ENCODE results near the gene XKR8. TPM values are rescaled to one million over a fixed set of nuclear protein-coding genes. Genes with fewer than 3 reads are reported as not detected.
"Not testable (repeated sequence)": the region's sequence is repeated elsewhere in the genome, so short reads cannot be mapped to it uniquely, and the experiment has no call there.

The XKR8 gene
- total and polyA plus RNA-seq, 8 donors, result 7.9 to 10.3 (median 8.5) TPM

DNA sequence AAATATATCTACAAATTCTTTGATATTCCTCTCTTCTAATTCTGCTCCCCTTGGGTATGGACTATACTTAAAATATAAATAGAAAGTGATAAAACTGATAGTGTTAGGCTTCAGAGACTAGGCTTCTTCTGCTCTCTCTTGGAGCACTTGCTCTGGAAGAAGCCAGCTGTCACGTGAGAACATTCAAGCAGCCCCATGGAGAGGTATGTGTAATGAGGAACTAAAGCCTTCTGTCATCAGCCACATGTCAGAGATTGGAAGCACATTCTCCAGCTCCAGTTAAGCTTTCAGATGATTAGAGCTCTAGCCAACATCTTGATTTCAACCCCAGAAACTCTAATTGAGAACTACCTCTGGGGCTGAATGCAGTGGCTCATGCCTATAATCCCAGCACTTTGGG lies 34.3 kb downstream of the XKR8 start:
- peaks cover 0 to 33% of the 10 kb centered on the region in 2 donors for H3K4me1 ChIP-seq
- ATAC-seq (peak; percentile 63), DNase-seq (no peak)
- H3K27me3 ChIP-seq, result no peaks in the 10 kb centered on the region
- TF ChIP-seq, protein P1, sequence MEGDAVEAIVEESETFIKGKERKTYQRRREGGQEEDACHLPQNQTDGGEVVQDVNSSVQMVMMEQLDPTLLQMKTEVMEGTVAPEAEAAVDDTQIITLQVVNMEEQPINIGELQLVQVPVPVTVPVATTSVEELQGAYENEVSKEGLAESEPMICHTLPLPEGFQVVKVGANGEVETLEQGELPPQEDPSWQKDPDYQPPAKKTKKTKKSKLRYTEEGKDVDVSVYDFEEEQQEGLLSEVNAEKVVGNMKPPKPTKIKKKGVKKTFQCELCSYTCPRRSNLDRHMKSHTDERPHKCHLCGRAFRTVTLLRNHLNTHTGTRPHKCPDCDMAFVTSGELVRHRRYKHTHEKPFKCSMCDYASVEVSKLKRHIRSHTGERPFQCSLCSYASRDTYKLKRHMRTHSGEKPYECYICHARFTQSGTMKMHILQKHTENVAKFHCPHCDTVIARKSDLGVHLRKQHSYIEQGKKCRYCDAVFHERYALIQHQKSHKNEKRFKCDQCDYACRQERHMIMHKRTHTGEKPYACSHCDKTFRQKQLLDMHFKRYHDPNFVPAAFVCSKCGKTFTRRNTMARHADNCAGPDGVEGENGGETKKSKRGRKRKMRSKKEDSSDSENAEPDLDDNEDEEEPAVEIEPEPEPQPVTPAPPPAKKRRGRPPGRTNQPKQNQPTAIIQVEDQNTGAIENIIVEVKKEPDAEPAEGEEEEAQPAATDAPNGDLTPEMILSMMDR (IDR thresholded peaks at IDR 0.05), result no peak
- intact Hi-C loops (cut with DNase I), result no loop called here
- H3K27ac ChIP-seq, result peak overlapping the region in 1 of 2 donors; percentile 70
- no peaks in the 10 kb centered on the region for H3K9me3 ChIP-seq
- peaks cover 0 to 80% of the 10 kb centered on the region in 2 donors for H3K36me3 ChIP-seq
- H3K4me3 ChIP-seq, result no peak overlapping the region

DNA sequence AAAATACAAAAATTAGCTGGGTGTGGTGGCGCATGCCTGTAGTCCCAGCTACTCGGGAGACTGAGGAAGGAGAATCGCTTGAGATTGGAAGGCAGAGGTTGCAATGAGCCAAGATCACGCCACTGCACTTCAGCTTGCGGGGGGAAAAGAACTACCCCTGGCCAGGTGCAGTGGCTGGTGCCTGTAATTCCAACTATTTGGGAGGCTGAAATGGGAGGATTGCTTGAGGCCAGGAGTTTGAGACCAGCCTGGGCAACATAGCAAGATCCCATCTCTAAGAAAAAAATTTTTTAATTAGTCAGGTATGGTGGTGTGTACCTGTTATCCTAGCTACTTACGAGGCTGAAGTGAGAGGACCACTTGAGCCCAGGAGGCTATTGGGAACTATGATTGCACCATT lies 34.8 kb downstream of the XKR8 start:
- Histone ChIP-seq H3K27ac (peak overlapping the region in 1 of 2 donors; percentile 70), H3K36me3 (peaks cover 0 to 80% of the 10 kb centered on the region in 2 donors)
- intact Hi-C loops (cut with DNase I), result not testable (repeated sequence)

DNA sequence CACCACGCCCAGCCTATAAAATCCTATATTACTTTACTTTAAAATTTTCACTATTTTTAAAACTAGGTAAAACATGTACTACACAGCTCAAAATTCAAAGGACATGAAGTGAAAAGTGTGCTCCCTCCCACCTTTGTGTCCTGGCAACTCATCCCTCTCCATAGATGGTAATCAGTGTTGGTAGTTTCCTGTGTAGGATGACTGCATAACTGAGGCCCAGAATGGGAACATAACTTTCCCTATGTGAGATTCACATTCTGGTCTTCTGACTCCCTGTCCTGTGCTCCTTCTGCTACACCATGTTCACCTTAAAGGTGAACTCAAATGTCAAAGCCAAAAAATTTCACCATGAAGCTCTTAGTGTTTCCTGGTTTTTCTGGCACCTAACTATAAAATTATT lies 39.3 kb downstream of the XKR8 start:
- Histone ChIP-seq H3K27ac (no peak overlapping the region), H3K4me3 (no peak overlapping the region), H3K27me3 (no peaks in the 10 kb centered on the region), H3K36me3 (peaks cover 5 to 96% of the 10 kb centered on the region in 2 donors), H3K4me1 (peaks cover 0 to 8% of the 10 kb centered on the region in 2 donors), H3K9me3 (no peaks in the 10 kb centered on the region)
- intact Hi-C loops (cut with DNase I), result no loop called here
- ATAC-seq (no peak), DNase-seq (no peak)
- TF ChIP-seq, protein P1 (IDR thresholded peaks at IDR 0.05), result no peak

More for the DNA sequence above, 34.8 kb downstream of the XKR8 start:
- DNase-seq, H3K27me3 ChIP-seq, H3K9me3 ChIP-seq, ATAC-seq, H3K4me3 ChIP-seq: not testable (repeated sequence)
- peaks cover 0 to 33% of the 10 kb centered on the region in 2 donors for H3K4me1 ChIP-seq

DNA sequence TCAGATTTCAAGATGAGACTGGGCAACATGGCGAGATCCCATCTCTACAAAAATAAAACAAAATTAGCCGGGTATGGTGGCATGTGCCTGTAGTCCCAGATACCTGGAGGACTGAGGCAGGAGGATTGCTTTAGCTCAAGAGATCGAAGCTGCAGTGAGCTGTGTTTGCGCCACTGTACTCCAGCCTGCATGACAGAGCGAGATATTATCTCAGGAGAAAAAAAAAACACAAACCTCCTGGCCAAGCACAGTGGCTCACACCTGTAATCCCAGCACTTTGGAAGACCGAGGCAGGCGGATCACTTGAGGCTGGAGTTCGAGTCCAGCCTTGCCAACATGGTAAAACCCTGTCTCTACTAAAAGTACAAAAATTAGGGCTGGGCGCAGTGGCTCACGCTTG lies 42.8 kb downstream of the XKR8 start:
- intact Hi-C loops (cut with DNase I), result no loop called here
- TF ChIP-seq, protein P1 (IDR thresholded peaks at IDR 0.05), result no peak
- ATAC-seq, result no peak

DNA sequence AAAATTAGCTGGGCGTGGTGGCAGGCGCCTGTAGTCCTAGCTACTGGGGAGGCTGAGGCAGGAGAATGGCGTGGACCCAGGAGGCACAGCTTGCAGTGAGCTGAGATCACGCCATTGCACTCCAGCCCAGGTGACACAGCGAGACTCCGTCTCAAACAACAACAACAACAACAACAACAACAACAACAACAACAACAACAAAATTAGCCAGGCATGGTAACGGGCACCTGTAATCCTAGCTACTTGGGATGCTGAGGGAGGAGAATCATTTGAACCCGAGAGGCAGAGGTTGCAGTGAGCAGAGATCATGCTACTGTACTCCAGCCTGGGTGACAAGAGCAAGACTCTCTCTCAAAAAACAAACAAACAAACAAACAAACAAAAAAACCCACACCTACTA lies 43.3 kb downstream of the XKR8 start:
- H3K27me3 ChIP-seq; H3K9me3 ChIP-seq; ATAC-seq; intact Hi-C loops (cut with DNase I); DNase-seq; H3K4me1 ChIP-seq; H3K27ac ChIP-seq; H3K4me3 ChIP-seq: not testable (repeated sequence)
- peaks cover 6 to 73% of the 10 kb centered on the region in 2 donors for H3K36me3 ChIP-seq

More for the DNA sequence above, 42.8 kb downstream of the XKR8 start:
- Histone ChIP-seq H3K9me3 (no peaks in the 10 kb centered on the region), H3K27me3 (no peaks in the 10 kb centered on the region), H3K4me3 (no peak overlapping the region), H3K36me3 (peaks cover 6 to 78% of the 10 kb centered on the region in 2 donors), H3K4me1 (no peaks in the 10 kb centered on the region), H3K27ac (no peak overlapping the region)
- DNase-seq, result no peak

DNA sequence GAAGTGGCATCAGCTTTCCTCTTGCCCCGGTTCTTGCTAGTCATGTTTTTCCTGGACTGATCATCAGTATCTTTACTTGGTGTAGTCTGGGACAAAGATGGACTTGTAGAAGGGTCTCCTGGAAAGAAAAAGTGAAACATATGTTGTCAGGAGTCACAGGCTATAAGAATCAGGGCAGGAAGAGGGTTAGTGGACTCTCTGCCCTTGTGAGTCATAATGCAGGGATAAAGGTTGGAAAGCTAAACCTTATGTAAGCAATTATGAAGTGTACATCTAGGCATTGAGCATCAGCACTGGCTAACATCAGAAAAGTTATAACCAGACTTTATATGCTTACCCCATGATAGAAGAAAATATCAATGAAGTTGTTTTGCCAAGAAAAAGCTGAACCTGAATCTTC lies 51.2 kb downstream of the XKR8 start:
- intact Hi-C loops (cut with DNase I), result no loop called here

More for the DNA sequence above, 51.2 kb downstream of the XKR8 start:
- ATAC-seq (no peak), DNase-seq (no peak)
- Histone ChIP-seq H3K4me1 (no peaks in the 10 kb centered on the region), H3K27ac (no peak overlapping the region), H3K27me3 (no peaks in the 10 kb centered on the region), H3K36me3 (peaks cover 0 to 70% of the 10 kb centered on the region in 2 donors), H3K4me3 (no peak overlapping the region), H3K9me3 (no peaks in the 10 kb centered on the region)
- TF ChIP-seq, protein P1 (IDR thresholded peaks at IDR 0.05), result no peak

Other genes starting within 250 kb of the XKR8 start
- 10 to 100 TPM; 16.1 to 19.3 TPM for gene FAM76A, start 234.0 kb upstream of the XKR8 start, total RNA-seq
- gene FAM76A, start 234.0 kb upstream of the XKR8 start, polyA plus RNA-seq (ENCODE audit: insufficient read length in 6 of 6), result 10 to 100 TPM; 13.8 to 19.7 (median 15.6) TPM
- 10 to 100 TPM; 79.3 TPM for gene STX12, start 186.8 kb upstream of the XKR8 start, total RNA-seq
- 10 to 100 TPM; 49.5 to 61.3 (median 54.4) TPM for gene STX12, start 186.8 kb upstream of the XKR8 start, polyA plus RNA-seq (ENCODE audit: insufficient read length in 6 of 6)
- gene PPP1R8, start 129.2 kb upstream of the XKR8 start, total RNA-seq, result 10 to 100 TPM; 31.1 to 34.4 TPM
- gene PPP1R8, start 129.2 kb upstream of the XKR8 start, polyA plus RNA-seq (ENCODE audit: insufficient read length in 6 of 6), result 10 to 100 TPM; 47.0 to 56.3 (median 49.5) TPM
- gene THEMIS2, start 87.4 kb upstream of the XKR8 start, total RNA-seq, result 100 to 1,000 TPM in 1 of 2 donors, 10 to 100 TPM in 1; 33.7 to 110 TPM
- 1 to 10 TPM; 5.7 to 8.0 (median 6.5) TPM for gene THEMIS2, start 87.4 kb upstream of the XKR8 start, polyA plus RNA-seq (ENCODE audit: insufficient read length in 6 of 6)
- 10 to 100 TPM; 21.1 to 29.8 TPM for gene RPA2, start 45.4 kb upstream of the XKR8 start, total RNA-seq
- gene RPA2, start 45.4 kb upstream of the XKR8 start, polyA plus RNA-seq (ENCODE audit: insufficient read length in 6 of 6), result 10 to 100 TPM; 55.5 to 69.7 (median 60.0) TPM
- gene SMPDL3B, start 25.0 kb upstream of the XKR8 start, total RNA-seq, result 10 to 100 TPM; 14.8 to 15.7 TPM
- gene SMPDL3B, start 25.0 kb upstream of the XKR8 start, polyA plus RNA-seq (ENCODE audit: insufficient read length in 6 of 6), result 10 to 100 TPM; 10.5 to 14.6 (median 13.3) TPM
- gene EYA3, start 128.6 kb downstream of the XKR8 start, total RNA-seq, result 10 to 100 TPM; 22.9 to 28.4 TPM
- gene EYA3, start 128.6 kb downstream of the XKR8 start, polyA plus RNA-seq (ENCODE audit: insufficient read length in 6 of 6), result 10 to 100 TPM; 25.8 to 33.0 (median 31.2) TPM
- gene PTAFR, start 216.7 kb downstream of the XKR8 start, total RNA-seq, result 10 to 100 TPM; 19.4 to 59.7 TPM
- gene PTAFR, start 216.7 kb downstream of the XKR8 start, polyA plus RNA-seq (ENCODE audit: insufficient read length in 6 of 6), result 1 to 10 TPM; 2.4 to 2.9 (median 2.5) TPM